Measurements from ENCODE around the gene SPINT1. TPM values are rescaled to one million over a fixed set of nuclear protein-coding genes. Genes with fewer than 3 reads are reported as not detected.

SPINT1 gene
- total and polyA plus RNA-seq, 7 donors, result 0.03 to 0.54 (median 0.19) TPM

- H3K4me3 ChIP-seq, result no peak overlapping the region
Measured at GRCh38 chr15:40867199-40867598, 23.4 kb downstream of the SPINT1 start.

GRCh38 chr15:40869686-40870085 is 25.8 kb downstream of the SPINT1 start:
- 70 to 74% (median 71%) methylated on average over 5 of the region's 5 CpGs for WGBS, 3 donors
- TF ChIP-seq CTCF (IDR thresholded peaks at IDR 0.05), result no peak
- Histone ChIP-seq H3K9me3 (no peaks in the 10 kb centered on the region), H3K27me3 (ENCODE audit: insufficient read depth in 3 of 3, low read length in 2 of 3) (peaks cover 0 to 16% (median 8%) of the 10 kb centered on the region in 3 donors), H3K36me3 (ENCODE audit: insufficient read depth in 1 of 2, low read depth in 1 of 2) (no peaks in the 10 kb centered on the region), H3K27ac (no peak overlapping the region), H3K4me1 (peaks cover 4% of the 10 kb centered on the region), H3K4me3 (no peak overlapping the region)
- DNase-seq (no peak), ATAC-seq (no peak)
- intact Hi-C loops (cut with DNase I), result no loop called here

More at GRCh38 chr15:40867199-40867598, 23.4 kb downstream of the SPINT1 start:
- Histone ChIP-seq H3K4me1 (no peaks in the 10 kb centered on the region), H3K27me3 (ENCODE audit: insufficient read depth in 3 of 3, low read length in 2 of 3) (peaks cover 0 to 8% (median 0%) of the 10 kb centered on the region in 3 donors), H3K9me3 (no peaks in the 10 kb centered on the region), H3K27ac (no peak overlapping the region), H3K36me3 (ENCODE audit: insufficient read depth in 1 of 2, low read depth in 1 of 2) (no peaks in the 10 kb centered on the region)
- WGBS, 3 donors, result 95 to 97% (median 95%) methylated on average over 4 of the region's 4 CpGs
- ATAC-seq, result no peak
- intact Hi-C loops (cut with DNase I), result no loop called here
- no peak for TF ChIP-seq CTCF (IDR thresholded peaks at IDR 0.05)
- no peak for DNase-seq

GRCh38 chr15:40870716-40871115 is 26.9 kb downstream of the SPINT1 start:
- Histone ChIP-seq H3K36me3 (ENCODE audit: insufficient read depth in 1 of 2, low read depth in 1 of 2) (no peaks in the 10 kb centered on the region), H3K4me1 (peaks cover 4% of the 10 kb centered on the region), H3K9me3 (no peaks in the 10 kb centered on the region), H3K27ac (no peak overlapping the region), H3K27me3 (ENCODE audit: insufficient read depth in 3 of 3, low read length in 2 of 3) (peaks cover 0 to 16% (median 8%) of the 10 kb centered on the region in 3 donors), H3K4me3 (no peak overlapping the region)
- DNase-seq (no peak), ATAC-seq (no peak)
- TF ChIP-seq CTCF (IDR thresholded peaks at IDR 0.05), result no peak
- intact Hi-C loops (cut with DNase I), result no loop called here
- 100% methylated on average over 1 of the region's 1 CpG for WGBS, 3 donors

GRCh38 chr15:40871749-40872617 is 28.1 kb downstream of the SPINT1 start:
- DNase-seq (no peak), ATAC-seq (no peak)
- 86 to 92% (median 89%) methylated on average over 12 to 13 of the region's 13 CpGs for WGBS, 3 donors
- Histone ChIP-seq H3K9me3 (no peaks in the 10 kb centered on the region), H3K4me3 (no peak overlapping the region), H3K4me1 (peaks cover 4% of the 10 kb centered on the region), H3K27me3 (ENCODE audit: insufficient read depth in 3 of 3, low read length in 2 of 3) (peaks cover 0 to 16% (median 6%) of the 10 kb centered on the region in 3 donors), H3K36me3 (ENCODE audit: insufficient read depth in 1 of 2, low read depth in 1 of 2) (no peaks in the 10 kb centered on the region), H3K27ac (no peak overlapping the region)
- TF ChIP-seq CTCF (IDR thresholded peaks at IDR 0.05), result no peak
- intact Hi-C loops (cut with DNase I), result no loop called here

Data from psoas muscle (tissue), 8 donors.